ENCODE data around the gene PELI2.

Gene PELI2

DNA sequence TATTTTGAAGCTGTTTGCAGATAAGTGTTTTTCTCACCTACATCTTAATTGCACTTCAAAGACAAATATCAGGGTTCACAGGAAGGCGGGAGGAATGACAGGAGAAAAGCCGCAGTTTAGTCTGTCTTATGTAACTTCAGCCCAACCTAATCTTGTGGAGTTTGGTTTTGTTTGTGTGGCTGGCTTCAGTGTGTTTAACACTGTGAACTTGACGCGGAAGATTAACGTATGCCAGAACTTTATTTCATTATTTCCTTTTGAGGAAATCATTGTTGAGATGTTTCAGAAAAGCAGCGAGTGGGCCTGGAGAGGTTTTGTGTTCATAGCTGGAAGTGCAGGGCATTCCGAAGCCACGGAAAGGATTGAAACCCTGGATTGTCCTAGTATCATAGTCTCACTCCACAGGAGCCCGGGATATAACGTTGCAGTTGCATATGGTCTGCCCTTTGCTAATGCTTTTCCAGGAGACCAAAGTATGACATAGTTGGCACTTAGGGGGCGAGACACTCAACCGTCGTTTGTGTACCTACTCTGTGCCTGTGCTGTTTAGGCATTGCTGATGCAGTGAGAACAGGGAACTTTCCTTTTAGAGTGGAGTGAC is 2.0 kb downstream of the PELI2 start:
- no peak overlapping the region for H3K27ac ChIP-seq (ENCODE audit: low read depth, low read length)
- peaks cover 22% of the 10 kb centered on the region for H3K27me3 ChIP-seq (ENCODE audit: insufficient read depth, low read length)
- H3K36me3 ChIP-seq (ENCODE audit: insufficient read depth, low read length), result no peaks in the 10 kb centered on the region
- H3K4me1 ChIP-seq (ENCODE audit: insufficient read depth, low read length), result peaks cover 27% of the 10 kb centered on the region
- H3K4me3 ChIP-seq (ENCODE audit: low read length), result peak overlapping the region; percentile 76
- H3K9ac ChIP-seq (ENCODE audit: low read depth, low read length), result no peak overlapping the region
- WGBS, result 9% methylated on average over 13 of the region's 13 CpGs
- H3K9me3 ChIP-seq (ENCODE audit: insufficient read depth, low read depth, low read length), result no peaks in the 10 kb centered on the region

- Histone ChIP-seq H3K27me3 (ENCODE audit: insufficient read depth, low read length) (peaks cover 22% of the 10 kb centered on the region), H3K4me1 (ENCODE audit: insufficient read depth, low read length) (peaks cover 26% of the 10 kb centered on the region), H3K4me3 (ENCODE audit: low read length) (no peak overlapping the region), H3K27ac (ENCODE audit: low read depth, low read length) (no peak overlapping the region), H3K9ac (ENCODE audit: low read depth, low read length) (no peak overlapping the region), H3K9me3 (ENCODE audit: insufficient read depth, low read depth, low read length) (no peaks in the 10 kb centered on the region), H3K36me3 (ENCODE audit: insufficient read depth, low read length) (no peaks in the 10 kb centered on the region)
- 97% methylated on average over 2 of the region's 3 CpGs for WGBS
Observed at GRCh38 chr14:56121816-56122215, 3.6 kb downstream of the PELI2 start.

- H3K4me3 ChIP-seq (ENCODE audit: low read length), result no peak overlapping the region
- no peaks in the 10 kb centered on the region for H3K36me3 ChIP-seq (ENCODE audit: insufficient read depth, low read length)
- H3K9me3 ChIP-seq (ENCODE audit: insufficient read depth, low read depth, low read length), result no peaks in the 10 kb centered on the region
- no peak overlapping the region for H3K9ac ChIP-seq (ENCODE audit: low read depth, low read length)
- WGBS, result 89% methylated on average over 2 of the region's 2 CpGs
- H3K27me3 ChIP-seq (ENCODE audit: insufficient read depth, low read length), result peaks cover 22% of the 10 kb centered on the region
- H3K27ac ChIP-seq (ENCODE audit: low read depth, low read length), result no peak overlapping the region
- H3K4me1 ChIP-seq (ENCODE audit: insufficient read depth, low read length), result peaks cover 21% of the 10 kb centered on the region
Observed at GRCh38 chr14:56122301-56122700, 4.1 kb downstream of the PELI2 start.

- Histone ChIP-seq H3K27ac (ENCODE audit: low read depth, low read length) (no peak overlapping the region), H3K9ac (ENCODE audit: low read depth, low read length) (no peak overlapping the region), H3K9me3 (ENCODE audit: insufficient read depth, low read depth, low read length) (no peaks in the 10 kb centered on the region), H3K4me3 (ENCODE audit: low read length) (no peak overlapping the region), H3K27me3 (ENCODE audit: insufficient read depth, low read length) (peaks cover 22% of the 10 kb centered on the region), H3K4me1 (ENCODE audit: insufficient read depth, low read length) (peaks cover 32% of the 10 kb centered on the region), H3K36me3 (ENCODE audit: insufficient read depth, low read length) (no peaks in the 10 kb centered on the region)
- 97% methylated on average over 2 of the region's 2 CpGs for WGBS
Observed at GRCh38 chr14:56124327-56124726, 6.1 kb downstream of the PELI2 start.

DNA sequence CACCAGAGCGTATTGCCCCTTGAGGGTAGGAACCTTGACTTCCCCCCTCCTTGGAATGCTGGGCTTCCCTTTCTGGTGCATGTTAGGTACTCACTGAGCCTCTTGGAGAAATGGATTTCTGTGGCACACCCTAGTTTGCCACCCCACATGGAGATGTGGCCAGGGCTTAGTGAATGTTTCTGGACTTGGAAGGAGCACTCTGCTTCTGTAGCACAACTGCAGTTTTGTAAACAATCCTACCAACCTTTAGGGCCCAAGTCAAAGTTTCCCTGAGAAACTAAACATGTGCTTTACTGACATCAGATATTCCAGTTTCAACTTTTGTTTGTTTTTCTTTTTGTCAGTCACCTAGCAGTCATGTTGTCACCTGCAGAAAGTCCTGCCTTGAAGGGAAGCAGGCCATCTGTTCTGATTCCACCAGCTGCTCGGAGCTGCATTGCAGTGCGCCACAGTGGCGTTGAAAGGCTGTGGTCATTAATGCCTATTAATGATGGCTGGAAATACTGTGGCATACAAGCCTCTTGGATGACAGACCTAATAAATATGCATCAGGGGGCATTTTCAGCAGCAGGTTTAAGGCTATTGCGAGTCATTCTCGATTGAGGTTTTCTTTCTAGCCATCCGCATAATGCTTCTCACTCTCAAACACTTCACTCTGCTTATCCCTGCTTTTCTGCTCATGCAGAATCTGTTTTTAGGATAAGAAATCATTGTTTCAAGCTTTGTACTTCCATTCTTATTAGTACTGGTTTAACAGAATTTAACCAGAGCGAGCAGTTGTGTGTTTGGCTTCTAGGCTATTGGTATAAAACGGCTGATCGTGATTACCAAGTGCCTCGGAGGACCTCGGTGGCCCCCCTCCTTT is 7.8 kb downstream of the PELI2 start:
- H3K4me3 ChIP-seq (ENCODE audit: low read length), result no peak overlapping the region
- 96% methylated on average over 11 of the region's 12 CpGs for WGBS
- no peak overlapping the region for H3K27ac ChIP-seq (ENCODE audit: low read depth, low read length)
- no peaks in the 10 kb centered on the region for H3K36me3 ChIP-seq (ENCODE audit: insufficient read depth, low read length)
- H3K4me1 ChIP-seq (ENCODE audit: insufficient read depth, low read length), result peaks cover 34% of the 10 kb centered on the region
- peaks cover 8% of the 10 kb centered on the region for H3K27me3 ChIP-seq (ENCODE audit: insufficient read depth, low read length)
- no peaks in the 10 kb centered on the region for H3K9me3 ChIP-seq (ENCODE audit: insufficient read depth, low read depth, low read length)
- no peak overlapping the region for H3K9ac ChIP-seq (ENCODE audit: low read depth, low read length)

- Histone ChIP-seq H3K9ac (ENCODE audit: low read depth, low read length) (no peak overlapping the region), H3K4me3 (ENCODE audit: low read length) (no peak overlapping the region), H3K36me3 (ENCODE audit: insufficient read depth, low read length) (no peaks in the 10 kb centered on the region), H3K4me1 (ENCODE audit: insufficient read depth, low read length) (peaks cover 38% of the 10 kb centered on the region; the same call in 1 of the 2 replicates), H3K27ac (ENCODE audit: low read depth, low read length) (no peak overlapping the region), H3K9me3 (ENCODE audit: insufficient read depth, low read depth, low read length) (no peaks in the 10 kb centered on the region), H3K27me3 (ENCODE audit: insufficient read depth, low read length) (peaks cover 3% of the 10 kb centered on the region; the same call in 1 of the 2 replicates)
- 90% methylated on average over 2 of the region's 2 CpGs for WGBS
Observed at GRCh38 chr14:56126637-56126913, 8.4 kb downstream of the PELI2 start.

DNA sequence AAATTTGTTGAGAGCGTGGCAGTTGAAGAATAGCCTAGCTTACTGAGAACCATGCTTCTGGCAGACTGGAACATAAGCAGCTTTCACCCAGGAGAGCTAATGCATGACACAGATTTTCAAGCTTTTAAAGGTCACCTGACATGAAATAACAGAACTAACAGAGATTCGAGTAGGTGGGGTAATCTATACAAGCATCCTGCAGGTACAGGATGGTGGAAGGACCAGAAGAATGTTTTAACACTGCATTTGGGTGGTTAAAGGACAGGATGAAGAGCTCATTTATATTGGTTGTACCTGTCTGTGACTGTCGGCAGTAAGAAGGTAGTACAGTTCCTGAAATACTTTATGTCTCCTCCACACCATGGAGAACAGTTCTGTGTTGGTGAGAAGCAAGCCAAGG is 8.9 kb downstream of the PELI2 start:
- H3K4me3 ChIP-seq (ENCODE audit: low read length), result no peak overlapping the region
- WGBS, result 97% methylated on average over 2 of the region's 3 CpGs
- no peaks in the 10 kb centered on the region for H3K9me3 ChIP-seq (ENCODE audit: insufficient read depth, low read depth, low read length)
- H3K4me1 ChIP-seq (ENCODE audit: insufficient read depth, low read length), result peaks cover 44% of the 10 kb centered on the region; the same call in 1 of the 2 replicates
- H3K9ac ChIP-seq (ENCODE audit: low read depth, low read length), result no peak overlapping the region
- no peaks in the 10 kb centered on the region for H3K36me3 ChIP-seq (ENCODE audit: insufficient read depth, low read length)
- H3K27ac ChIP-seq (ENCODE audit: low read depth, low read length), result no peak overlapping the region
- no peaks in the 10 kb centered on the region for H3K27me3 ChIP-seq (ENCODE audit: insufficient read depth, low read length)

DNA sequence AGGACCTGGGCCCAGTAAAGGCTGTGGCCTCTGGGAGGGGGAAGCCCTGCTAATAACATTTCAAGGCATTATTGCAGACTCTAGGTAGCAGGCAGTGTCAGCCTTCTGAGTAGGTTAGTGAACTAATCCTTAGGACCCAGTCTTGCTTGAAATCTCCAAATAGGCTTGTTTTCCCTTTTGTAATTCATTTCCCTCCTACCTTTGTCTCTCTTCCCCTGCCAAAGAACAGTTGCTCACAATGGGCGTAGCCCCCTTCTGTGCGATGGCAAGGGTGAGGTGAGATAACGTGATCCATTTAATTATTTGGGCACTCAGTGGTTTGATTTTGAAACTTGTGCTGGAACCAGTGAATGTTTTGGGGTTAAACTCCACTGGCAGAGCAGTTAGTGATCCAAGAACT is 10.9 kb downstream of the PELI2 start:
- H3K9ac ChIP-seq (ENCODE audit: low read depth, low read length), result no peak overlapping the region
- H3K27me3 ChIP-seq (ENCODE audit: insufficient read depth, low read length), result no peaks in the 10 kb centered on the region
- H3K36me3 ChIP-seq (ENCODE audit: insufficient read depth, low read length), result no peaks in the 10 kb centered on the region
- no peaks in the 10 kb centered on the region for H3K9me3 ChIP-seq (ENCODE audit: insufficient read depth, low read depth, low read length)
- peak overlapping the region; percentile 9; the same call in 1 of the 2 replicates for H3K27ac ChIP-seq (ENCODE audit: low read depth, low read length)
- no peak overlapping the region for H3K4me3 ChIP-seq (ENCODE audit: low read length)
- 56% methylated on average over 3 of the region's 3 CpGs for WGBS
- H3K4me1 ChIP-seq (ENCODE audit: insufficient read depth, low read length), result peaks cover 60% of the 10 kb centered on the region; the same call in 1 of the 2 replicates

DNA sequence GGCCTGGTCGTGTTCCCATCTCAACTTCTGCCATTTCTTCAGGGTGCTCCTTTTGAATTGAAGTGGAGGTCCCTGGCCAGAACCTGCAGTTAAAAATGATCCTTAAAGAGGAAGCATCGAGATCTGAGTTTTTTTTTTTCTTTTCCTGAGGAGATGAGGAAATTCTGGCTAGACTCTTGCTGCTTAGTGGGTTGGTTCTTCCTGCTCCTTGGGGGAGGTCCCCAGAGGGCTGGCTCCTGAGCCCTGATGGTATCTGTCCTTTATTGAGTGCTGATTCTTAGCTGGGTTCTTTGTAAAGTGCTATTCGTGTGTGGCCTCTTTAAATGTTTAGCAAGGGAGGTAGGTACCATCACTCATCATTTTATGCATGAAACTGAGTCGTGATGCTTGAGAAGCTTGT is 11.7 kb downstream of the PELI2 start:
- WGBS, result 68% methylated on average over 4 of the region's 4 CpGs
- no peaks in the 10 kb centered on the region for H3K36me3 ChIP-seq (ENCODE audit: insufficient read depth, low read length)
- H3K9me3 ChIP-seq (ENCODE audit: insufficient read depth, low read depth, low read length), result no peaks in the 10 kb centered on the region
- H3K4me3 ChIP-seq (ENCODE audit: low read length), result no peak overlapping the region
- no peak overlapping the region for H3K9ac ChIP-seq (ENCODE audit: low read depth, low read length)
- no peak overlapping the region for H3K27ac ChIP-seq (ENCODE audit: low read depth, low read length)
- H3K27me3 ChIP-seq (ENCODE audit: insufficient read depth, low read length), result no peaks in the 10 kb centered on the region
- H3K4me1 ChIP-seq (ENCODE audit: insufficient read depth, low read length), result peaks cover 60% of the 10 kb centered on the region; the same call in 1 of the 2 replicates

GRCh38 chr14:56131004-56131864 is 13.0 kb downstream of the PELI2 start:
- H3K4me1 ChIP-seq (ENCODE audit: insufficient read depth, low read length), result peaks cover 57% of the 10 kb centered on the region; the same call in 1 of the 2 replicates
- WGBS, result 96% methylated on average over 2 of the region's 5 CpGs

More at GRCh38 chr14:56131004-56131864, 13.0 kb downstream of the PELI2 start:
- H3K9ac ChIP-seq (ENCODE audit: low read depth, low read length), result no peak overlapping the region
- H3K27me3 ChIP-seq (ENCODE audit: insufficient read depth, low read length), result no peaks in the 10 kb centered on the region
- H3K36me3 ChIP-seq (ENCODE audit: insufficient read depth, low read length), result no peaks in the 10 kb centered on the region
- no peak overlapping the region for H3K27ac ChIP-seq (ENCODE audit: low read depth, low read length)
- no peak overlapping the region for H3K4me3 ChIP-seq (ENCODE audit: low read length)
- H3K9me3 ChIP-seq (ENCODE audit: insufficient read depth, low read depth, low read length), result no peaks in the 10 kb centered on the region

All from HUES64 (cell line).